CD4-positive, alpha-beta T cell treated with Interleukin-2 at 100 ng/mL for 4 hours (primary cell): ENCODE data around the gene POLR2J2.
A peak's percentile ranks its signal among the peaks of the same experiment; 100 is the strongest.
"Not testable (repeated sequence)": the region's sequence is repeated elsewhere in the genome, so short reads cannot be mapped to it uniquely, and the experiment has no call there.

ENCODE experiments used
- DNase-seq: peaks from one replicate; pipeline ENCODE4 v3.0.0-alpha.2; 2020; ENCODE audit warnings: low spot score

POLR2J2 gene

DNA sequence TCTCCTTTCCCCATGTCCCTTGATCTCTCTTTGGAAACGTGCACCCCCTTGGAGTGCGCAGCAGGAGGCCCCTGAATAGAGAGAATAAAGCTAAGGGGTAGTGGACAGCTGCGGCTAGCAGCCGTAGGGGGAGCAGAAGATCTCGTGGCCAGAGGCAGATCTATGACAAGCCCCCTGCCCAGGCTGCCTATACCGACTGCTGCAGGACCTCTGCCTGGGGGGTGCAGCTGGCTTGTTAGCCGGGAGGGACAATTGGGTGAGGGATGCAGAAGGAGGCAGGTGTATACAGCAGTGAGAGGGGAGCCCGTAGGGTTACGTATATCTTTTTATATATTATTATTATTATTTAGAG lies 469 bp upstream of the POLR2J2 start:
- not testable (repeated sequence) for DNase-seq

DNA sequence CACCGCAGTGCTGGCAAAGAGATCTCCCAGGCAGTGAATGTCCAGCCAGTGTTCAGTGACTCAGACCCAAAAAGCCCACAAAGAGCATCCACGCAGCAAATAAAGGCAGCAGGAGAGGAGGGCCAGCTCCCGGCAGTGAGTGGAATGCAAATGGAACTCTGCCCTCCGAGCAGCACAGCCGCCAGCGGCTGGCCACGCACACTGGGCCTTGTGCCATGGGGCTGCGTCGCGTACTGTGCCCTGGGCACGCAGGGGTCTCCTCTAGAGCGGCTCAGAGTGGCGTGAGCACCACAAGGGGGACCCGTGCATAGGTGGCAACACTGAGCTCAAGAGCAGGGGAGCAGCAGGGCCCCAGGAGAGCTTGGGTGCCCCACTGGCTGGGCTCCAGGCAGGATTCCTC lies 3.9 kb downstream of the POLR2J2 start:
- DNase-seq, result not testable (repeated sequence)

DNA sequence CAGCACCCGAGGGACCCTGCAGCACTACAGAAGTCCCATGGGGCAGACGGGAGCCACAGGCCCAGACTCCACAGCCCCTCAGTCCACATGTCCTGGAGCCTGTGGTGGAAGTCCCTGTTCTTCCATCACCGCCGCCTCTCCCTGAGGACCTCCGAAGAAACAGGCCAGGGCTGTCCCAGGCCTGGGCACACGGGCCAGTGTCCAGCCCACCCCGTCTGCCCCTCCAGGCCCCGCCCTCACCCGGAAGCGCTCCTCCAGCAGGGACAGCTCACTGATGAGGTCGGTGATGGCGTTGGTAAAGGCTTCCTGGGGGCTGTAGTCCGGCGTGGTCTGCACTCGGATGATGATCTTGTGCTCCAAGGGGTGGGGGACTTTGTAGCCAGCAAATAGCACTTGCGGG lies 4.6 kb downstream of the POLR2J2 start:
- not testable (repeated sequence) for DNase-seq

DNA sequence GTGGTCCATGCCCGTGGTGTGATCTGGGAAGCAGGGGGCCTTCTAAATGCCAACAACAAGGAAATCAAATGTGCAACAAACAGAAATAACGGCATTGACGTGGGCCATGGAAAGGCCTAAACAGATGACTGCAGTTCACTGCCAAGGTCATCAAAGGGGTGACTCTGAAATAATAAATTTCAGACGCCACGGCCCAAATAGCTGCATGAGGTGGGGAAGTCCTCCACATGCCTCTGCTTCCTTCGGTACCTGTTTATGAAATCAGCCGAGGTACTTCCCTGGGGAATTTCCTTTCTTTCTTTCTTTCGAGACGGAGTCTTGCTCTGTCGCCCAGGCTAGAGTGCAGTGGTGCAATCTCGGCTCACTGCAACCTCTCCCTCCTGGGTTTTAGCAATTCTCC lies 6.7 kb downstream of the POLR2J2 start:
- not testable (repeated sequence) for DNase-seq

DNA sequence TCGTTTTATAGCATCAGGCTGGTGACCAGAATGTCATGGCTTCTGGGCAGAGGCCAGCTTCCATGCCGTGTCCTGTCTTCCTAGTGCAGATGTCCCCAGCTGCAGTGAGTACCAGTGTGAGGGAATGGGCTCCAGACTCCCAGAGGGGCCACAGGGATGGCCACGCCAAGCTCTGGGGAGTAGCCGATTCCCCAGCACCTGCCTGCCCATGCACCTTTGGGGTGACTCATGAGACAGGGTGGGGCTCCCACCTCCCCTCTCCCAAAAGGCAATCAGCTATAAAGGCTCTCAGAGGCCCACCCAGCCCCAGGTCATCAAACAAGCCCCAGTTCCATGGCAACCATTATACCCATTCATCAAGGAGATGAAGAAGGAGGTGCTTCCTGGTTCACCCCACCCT lies 21.5 kb downstream of the POLR2J2 start, which contains the start of gene SPDYE2B:
Gene SPDYE2B, plus strand, starts transcription at position 396 of the 400 bp plus-strand sequence. CDS start 2,030 bp downstream, outside the sequence.
- DNase-seq, result not testable (repeated sequence)

DNA sequence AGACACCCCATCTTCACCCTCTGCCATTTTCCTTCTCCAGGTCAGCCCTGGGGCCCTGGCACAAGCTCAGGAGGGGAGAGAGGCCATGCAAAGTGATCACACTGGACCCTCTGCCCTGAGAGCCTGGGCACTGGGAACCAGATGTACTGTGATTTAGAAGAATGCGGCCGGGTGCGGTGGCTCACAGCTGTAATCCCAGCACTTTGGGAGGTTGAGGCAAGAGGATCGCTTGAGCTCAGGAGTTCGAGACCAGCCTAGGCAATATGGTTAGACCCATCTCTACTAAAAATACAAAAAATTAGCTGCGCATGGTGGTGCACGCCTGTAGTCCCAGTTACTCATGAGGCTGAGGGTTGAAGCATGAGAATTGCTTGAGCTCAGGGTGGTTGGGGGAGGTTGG lies 23.6 kb downstream of the POLR2J2 start:
- not testable (repeated sequence) for DNase-seq

DNA sequence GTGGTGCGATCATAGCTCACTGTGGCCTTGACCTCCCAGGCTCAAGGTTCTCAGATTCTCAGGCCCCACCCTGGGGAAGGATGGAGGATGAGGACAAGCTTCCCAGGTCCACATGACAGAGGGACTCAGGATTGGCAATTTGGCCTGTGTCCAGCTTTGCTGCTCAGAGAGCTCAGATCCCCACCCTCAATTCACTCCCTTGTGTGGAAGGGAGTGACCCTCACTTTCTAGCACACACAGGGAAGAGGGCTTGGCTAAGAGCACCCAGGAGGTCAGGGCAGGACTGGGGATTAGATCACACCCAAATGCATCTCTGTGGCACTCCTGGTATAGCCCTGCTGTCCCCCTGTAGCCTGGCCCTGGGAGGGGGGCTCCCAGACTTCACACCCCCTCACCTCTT lies 28.1 kb downstream of the POLR2J2 start:
- DNase-seq, result not testable (repeated sequence)

DNA sequence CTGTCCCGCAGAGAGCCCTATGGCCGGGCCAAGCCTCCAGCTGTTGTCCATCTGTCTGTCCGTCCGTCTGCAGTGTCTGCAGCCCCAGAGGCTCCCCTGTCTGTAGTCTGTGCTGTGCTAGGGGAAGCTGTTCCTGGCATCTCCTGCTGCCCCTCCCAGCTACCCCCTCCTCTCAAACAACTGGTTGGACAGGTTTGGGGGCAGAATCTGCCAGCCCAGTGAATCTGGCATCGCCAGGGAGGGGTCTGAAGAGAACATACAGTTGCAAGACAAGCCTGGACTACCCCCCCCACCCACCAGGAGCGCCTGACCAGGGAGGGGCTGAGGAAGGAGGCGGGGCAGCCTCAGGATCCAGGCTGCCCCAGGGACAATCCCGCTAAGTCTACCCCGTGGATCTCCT lies 28.8 kb downstream of the POLR2J2 start, which contains the start of gene UPK3BL1:
Gene UPK3BL1, minus strand, starts transcription at position 101 of the 400 bp plus-strand sequence. Its CDS starts 50 bp downstream, at position 51.
- DNase-seq, result not testable (repeated sequence)

DNA sequence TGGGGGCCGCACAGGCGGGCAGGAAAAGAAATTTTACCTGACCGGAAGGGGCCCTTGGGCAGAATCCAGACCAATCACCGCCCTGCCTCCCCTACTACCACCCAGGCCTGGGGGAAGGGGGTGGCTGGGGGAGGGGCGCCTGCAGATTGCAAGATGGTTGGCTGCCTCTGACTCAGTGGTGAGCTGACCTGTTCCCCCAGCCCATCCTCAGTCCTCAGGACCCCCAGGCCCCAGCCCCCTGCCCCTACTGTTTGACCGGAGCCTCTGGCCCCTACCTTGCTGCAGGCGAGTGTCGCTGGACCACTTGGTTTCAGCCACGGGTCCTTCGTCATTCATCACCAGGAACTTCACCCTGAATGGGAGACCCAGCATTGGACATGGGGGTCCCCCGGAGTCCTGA lies 32.6 kb downstream of the POLR2J2 start:
- DNase-seq, result not testable (repeated sequence)

DNA sequence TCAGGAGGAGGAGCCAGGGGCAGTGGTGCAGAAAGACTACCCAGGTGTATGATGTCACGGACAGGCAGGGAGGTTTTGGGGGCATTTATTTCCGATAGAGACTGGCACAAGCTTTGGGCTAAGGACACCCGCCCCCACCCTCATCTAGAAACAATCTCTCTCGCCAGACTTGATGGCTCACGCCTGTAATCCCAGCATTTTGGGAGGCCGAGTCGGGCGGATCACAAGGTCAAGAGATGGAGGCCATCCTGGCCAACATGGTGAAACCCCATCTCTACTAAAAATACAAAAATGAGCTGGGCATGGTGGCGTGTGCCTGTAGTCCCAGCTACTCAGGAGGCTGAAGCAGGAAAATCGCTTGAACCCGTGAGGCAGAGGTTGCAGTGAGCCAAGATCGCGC lies 34.5 kb downstream of the POLR2J2 start:
- not testable (repeated sequence) for DNase-seq

DNA sequence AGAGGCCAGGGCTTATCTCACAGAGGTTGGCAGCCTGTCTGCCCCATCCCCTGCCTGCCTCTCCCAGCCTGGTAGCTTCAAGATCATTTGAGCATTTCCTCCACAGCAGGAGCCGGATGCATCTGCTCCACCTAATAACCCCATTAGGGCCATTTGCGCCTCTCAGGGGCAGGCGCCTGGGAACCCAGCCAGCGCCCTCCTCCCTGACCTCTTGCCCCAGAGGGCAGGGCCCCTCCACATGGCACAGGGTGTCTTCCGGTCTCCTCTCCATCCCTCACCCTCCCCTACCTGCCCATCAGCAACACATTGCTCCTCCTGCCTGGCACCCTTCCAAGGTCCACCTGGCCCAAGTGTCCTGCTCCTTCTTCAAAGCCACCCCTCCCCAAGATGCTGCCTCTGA lies 36.1 kb downstream of the POLR2J2 start:
- DNase-seq, result not testable (repeated sequence)

DNA sequence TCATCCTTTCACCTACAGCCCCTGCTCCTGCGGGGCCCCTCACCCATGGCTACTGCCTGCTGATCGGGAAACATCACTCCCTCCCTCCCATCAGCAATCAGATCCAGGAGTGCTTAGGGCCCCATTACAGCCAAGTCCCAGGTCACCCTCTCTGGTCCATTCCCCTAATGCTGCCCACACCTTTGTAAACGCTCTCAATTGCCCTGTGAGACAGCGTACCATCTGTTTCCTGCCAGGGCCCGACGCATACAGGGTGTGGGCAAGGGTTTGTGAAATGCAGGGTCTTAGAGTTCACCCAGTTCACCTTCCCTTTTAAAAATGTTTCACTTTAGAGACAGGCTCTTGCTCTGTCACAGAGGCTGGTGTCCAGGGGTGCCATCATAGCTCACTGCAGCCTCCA lies 37.2 kb downstream of the POLR2J2 start:
- DNase-seq, result not testable (repeated sequence)

DNA sequence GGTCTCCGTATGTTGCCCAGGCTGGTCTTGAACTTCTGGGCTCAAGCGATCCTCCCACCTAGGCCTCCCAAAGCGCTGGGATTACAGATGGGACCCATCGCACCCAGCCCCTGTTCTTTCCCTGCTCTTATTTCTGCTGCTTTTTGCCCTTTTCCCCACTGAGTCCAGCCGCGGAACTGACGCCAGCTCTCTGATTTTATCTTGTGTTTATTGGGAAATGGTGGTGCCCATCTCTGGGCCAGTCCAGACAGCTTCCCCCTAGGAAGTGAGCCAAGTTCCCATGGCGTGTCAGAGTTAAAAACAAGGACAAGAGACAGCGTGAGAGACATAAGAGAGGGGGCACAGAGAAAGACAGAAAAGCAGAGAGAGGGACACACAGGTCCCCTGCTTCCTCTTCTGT lies 40.8 kb downstream of the POLR2J2 start:
- DNase-seq, result not testable (repeated sequence)

DNA sequence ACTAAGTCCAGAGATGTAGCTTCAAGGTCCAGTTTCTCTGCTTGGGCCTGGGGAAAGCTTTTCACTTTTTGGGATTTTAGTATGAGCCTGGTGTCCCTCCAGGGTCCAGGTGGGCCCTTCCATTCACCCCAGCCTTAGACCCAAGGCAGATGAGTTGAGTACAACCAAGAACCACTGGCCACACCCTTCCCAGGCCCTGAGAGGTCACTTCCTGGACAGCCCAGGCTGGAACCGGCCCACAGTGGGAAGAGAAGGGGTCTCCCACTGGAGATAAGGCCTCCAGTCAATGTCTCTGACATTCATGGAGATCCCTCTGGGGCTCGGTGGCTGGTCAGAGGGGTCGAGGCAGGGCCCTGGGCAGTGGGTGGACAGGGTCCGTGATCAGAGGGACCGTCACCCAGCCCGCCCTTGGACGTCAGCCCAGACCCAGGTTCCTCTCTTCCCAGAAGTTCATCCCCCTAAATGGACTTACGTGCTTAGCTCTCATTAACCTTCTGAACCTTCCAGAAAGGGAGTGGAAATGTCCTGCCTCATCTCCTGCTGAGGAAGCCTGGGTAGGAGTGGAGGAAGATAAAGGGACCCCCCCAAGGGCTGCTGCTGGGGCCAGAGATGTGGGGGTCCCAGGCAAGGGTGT lies 44.1 kb downstream of the POLR2J2 start:
- DNase-seq, result not testable (repeated sequence)

DNA sequence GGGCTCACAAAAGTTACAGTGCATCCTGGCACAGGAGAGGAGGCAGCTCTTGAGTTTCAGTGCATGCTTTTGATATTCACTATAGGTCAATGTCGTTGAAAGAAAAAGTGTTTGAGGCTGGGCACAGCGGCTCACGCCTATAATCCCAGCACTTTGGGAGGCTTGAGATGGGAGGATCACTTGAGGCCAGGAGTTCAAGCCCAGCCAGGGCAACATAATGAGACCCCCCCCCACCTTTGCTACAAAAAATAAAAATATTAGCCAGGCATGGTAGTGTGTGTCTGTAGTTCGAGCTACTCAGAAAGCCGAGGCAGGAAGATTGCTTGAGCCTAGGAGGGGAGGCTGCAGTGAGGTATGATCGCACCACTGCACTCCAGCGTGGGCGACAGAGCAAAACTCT lies 53.3 kb downstream of the POLR2J2 start:
- DNase-seq, result not testable (repeated sequence)

DNA sequence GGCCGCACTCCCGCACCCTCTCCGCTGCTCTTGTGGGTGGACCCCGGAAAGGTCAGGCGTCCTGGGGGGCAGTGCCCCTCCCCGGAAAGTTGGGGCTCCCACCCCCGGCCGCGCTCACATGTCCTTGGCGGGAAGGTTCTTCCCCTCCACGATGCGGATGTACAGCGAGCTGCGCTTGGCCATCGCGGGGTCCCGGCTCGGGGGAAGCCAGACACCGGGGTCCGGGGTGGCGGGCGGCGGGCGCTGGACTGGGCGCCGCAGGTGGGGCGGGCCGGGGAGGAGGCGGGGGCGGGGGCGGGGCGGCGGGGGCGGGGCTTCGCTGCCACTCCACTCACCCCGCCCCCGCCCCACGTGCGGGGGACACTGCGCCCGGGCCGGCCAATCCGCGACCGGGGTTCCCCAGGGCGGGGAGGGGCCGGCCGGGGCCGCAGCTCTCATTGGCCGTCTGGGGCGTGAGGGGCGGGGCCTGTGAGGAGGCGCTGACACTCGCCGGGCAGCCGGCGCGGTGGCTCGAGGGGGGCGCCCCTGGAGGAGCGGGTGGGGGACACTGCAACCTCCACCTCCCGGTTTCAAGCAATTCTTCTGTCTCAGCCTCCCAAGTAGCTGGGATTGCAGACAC lies 54.8 kb downstream of the POLR2J2 start, which contains the start of gene RASA4:
Gene RASA4, minus strand, starts transcription at position 250 of the 619 bp plus-strand sequence. Its CDS starts 67 bp downstream, at position 183.
- DNase-seq, result peak; percentile 22
